HG03097 (cell line): Measurements from ENCODE around the gene HSPA12B.

Source experiments
- ATAC-seq: cut with Tn5 transposase; IDR thresholded peaks from one replicate; pipeline ENCODE4 v1.9.1; 2021; ENCODE audit not compliant: unreplicated experiment, low FRiP score

Gene HSPA12B

GRCh38 chr20:3728354-3728753 is 4.1 kb upstream of the HSPA12B start:
- ATAC-seq, result no peak

GRCh38 chr20:3728876-3729275 is 3.6 kb upstream of the HSPA12B start:
- no peak for ATAC-seq

- no peak for ATAC-seq
Measured at GRCh38 chr20:3729378-3729777, 3.1 kb upstream of the HSPA12B start.

- ATAC-seq, result no peak
Measured at GRCh38 chr20:3729811-3730540, 2.5 kb upstream of the HSPA12B start.

- no peak for ATAC-seq
Measured at GRCh38 chr20:3730803-3731672, 1.4 kb upstream of the HSPA12B start.

GRCh38 chr20:3731944-3732326 is 550 bp upstream of the HSPA12B start:
- ATAC-seq, result no peak

- ATAC-seq, result no peak
Measured at GRCh38 chr20:3733119-3733995, 872 bp downstream of the HSPA12B start.

DNA sequence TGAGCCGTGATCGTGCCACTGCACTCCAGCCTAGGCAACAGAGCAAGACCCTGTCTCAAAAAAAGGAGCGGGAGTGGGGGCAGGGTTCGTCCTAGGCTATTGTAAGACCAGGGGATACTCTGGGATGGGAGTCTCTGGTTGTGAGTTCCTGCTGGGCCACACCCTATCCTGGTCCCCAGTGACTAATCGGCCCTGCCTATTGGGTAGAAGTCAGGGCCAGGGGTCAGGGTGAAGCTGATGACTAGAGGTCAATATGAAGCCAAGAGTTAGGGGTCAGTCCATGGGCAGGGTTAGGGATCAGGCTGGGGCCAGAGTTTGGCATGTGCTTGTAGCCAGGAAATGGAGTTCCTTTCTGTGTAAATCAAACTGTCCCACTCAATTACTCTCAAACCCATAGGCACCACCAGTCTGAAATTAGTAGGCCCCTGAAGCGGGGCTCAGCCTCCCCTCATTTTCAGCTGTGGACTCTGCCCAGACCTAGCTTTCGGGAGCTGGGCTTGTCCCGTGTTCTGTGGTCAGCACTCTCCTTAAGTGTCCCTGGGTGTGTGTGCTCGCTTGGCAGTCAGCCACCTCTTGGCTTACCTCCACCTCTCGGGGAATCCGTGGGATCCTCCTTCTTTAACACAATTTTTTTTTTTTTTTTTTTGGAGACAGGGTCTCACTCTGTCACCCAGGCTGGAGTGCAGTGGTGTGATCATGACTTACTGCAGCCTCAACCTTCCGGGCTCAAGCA is 1.8 kb downstream of the HSPA12B start:
- ATAC-seq, result no peak

- ATAC-seq, result no peak
Measured at GRCh38 chr20:3735768-3736167, 3.3 kb downstream of the HSPA12B start.

DNA sequence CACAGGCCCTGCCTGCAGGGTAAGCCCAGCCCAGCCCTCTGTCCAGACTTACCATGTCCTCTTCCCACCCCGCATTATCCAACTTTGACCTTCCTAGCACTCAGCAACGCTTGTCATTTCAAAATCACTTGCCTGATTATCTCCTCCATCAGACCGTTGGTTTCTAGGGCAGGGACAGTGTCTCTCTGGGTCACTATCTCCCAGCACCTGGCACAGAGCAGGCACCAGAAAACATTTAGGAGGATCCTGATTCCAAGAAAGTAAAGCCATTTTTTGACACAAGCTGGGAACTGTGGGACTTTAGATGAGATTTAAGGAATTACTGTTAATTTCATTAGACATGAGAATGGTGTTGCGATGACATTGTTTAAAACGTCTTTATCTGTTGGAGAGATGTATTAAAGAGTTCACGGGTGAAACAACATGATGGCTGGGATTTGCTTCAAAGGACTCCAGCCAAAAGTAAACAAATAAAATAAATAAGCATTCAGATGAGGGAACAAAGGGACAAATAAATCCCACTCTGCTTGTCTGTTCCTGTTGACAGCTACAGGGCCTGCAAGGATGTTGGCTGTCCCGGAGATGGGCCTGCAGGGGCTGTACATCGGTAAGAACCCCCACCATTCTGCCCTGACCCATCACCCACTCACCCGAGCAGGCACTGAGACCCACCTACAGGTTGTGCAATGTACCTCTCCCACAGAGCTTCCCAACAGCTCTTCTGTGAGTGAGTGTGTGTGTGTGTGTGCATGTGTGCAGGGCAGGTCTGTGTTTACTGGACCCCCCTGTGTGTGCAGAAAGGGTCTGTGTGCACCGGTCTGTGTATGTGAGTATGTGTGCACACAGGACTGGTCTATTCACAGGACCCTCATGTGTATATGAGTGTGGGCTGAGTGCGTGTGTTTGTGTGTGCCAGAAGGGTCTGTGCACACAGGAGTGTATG is 5.9 kb downstream of the HSPA12B start:
- no peak for ATAC-seq

GRCh38 chr20:3739054-3739925 is 6.8 kb downstream of the HSPA12B start:
- ATAC-seq, result no peak

DNA sequence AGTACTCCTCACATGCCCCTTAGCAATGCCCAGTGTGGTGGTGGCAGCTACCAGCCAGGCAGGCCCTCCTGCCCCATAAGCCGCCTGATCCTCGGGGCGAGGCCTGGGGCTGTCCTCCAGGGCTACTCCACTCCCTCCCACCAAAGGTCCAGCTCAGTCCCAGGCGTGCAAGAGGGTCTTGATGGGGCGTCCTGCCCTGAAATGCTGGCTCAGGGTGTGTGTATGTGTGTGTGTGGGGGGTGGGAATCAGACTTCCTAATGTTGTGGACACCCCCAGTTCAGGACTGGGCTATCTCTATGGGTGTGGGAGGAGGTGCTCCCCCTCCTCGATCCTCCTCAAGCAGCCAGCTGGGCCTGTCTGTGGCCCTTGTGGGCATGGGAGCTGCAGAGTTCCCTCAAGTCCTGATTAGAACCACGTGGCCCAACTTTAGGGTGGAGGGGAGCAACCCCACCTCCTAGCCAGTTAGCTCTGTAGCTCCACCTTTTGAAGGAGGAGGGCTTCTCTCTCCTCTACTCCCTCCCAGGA is 7.5 kb downstream of the HSPA12B start:
- ATAC-seq, result no peak

GRCh38 chr20:3740615-3741301 is 8.3 kb downstream of the HSPA12B start:
- ATAC-seq, result no peak

- ATAC-seq, result no peak
Measured at GRCh38 chr20:3741836-3742458, 9.5 kb downstream of the HSPA12B start.

DNA sequence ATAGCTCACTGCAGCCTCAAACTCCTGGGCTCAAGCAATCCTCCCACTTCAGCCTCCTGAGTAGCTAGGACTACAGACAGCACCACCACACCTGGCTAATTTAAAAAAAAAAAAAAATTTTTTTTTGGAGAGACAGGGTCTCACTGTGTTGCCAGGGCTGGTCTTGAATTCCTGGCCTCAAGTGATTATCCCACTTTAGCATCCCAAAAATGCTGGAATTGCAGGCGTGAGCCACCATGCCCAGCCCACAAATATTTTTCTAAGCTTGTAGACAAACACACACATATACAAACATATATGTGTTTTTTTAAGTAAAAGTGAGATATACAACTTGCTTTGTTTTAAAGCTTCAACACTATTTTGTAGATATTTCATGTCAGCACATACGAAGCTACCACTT is 10.8 kb downstream of the HSPA12B start:
- no peak for ATAC-seq

DNA sequence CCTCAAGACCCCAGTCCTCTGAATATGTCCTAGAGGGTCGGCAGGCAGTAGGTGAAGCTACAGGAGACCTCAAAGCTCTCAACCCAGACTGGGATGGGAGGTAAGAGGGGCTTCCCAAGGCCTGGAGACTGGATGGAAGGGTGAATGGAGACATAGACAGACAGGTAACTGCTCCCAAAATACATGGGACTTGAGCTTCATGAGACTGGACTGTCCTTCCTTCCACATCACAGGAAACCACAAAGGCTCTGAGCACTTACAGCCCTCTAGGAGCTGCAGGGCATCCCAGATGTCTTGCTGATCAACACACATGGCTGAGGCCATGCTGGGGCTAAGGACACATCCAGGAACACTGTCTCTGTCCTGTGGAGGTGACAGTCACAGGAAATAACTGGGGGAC is 11.6 kb downstream of the HSPA12B start:
- no peak for ATAC-seq
